ENCODE data around the gene CTAGE9. TPM values are rescaled to one million over a fixed set of nuclear protein-coding genes. Genes with fewer than 3 reads are reported as not detected.

The CTAGE9 gene
- total and polyA plus RNA-seq, 2 of the 8 experiments (the other 6 are each of a cell fraction or from before 2014, with no cell fraction given) = not detected

GRCh38 chr6:131678442-131678841, 32.4 kb downstream of the CTAGE9 start:
- Histone ChIP-seq H2BK20ac (ENCODE audit: low read length) (no peak overlapping the region), H4K91ac (replicated peaks; ENCODE audit: insufficient read length, low read length) (no peak overlapping the region), H3K9me3 (ENCODE audit: insufficient read depth in 2 of 2, low read depth in 1 of 2, low read length in 1 of 2) (no peaks in the 10 kb centered on the region), H3K79me2 (ENCODE audit: control insufficient read depth in 1 of 2, insufficient read depth in 2 of 2, low read length in 2 of 2) (no peaks in the 10 kb centered on the region), H3K36me3 (ENCODE audit: control insufficient read depth in 2 of 4, insufficient read depth in 4 of 4, low read length in 3 of 4) (no peaks in the 10 kb centered on the region), H3K23me2 (ENCODE audit: low read depth, low read length) (no peaks in the 10 kb centered on the region), H3K9ac (replicated peaks in 1 of 4; ENCODE audit: extremely low read depth in 1 of 4, low read depth in 3 of 4, low read length in 3 of 4) (no peak overlapping the region), H3K23ac (ENCODE audit: insufficient read length) (no peak overlapping the region), H2BK15ac (ENCODE audit: low read length) (no peak overlapping the region), H4K20me1 (replicated peaks in 1 of 2; ENCODE audit: control insufficient read depth in 1 of 2, insufficient read depth in 2 of 2, low read length in 2 of 2) (no peaks in the 10 kb centered on the region), H3K79me1 (ENCODE audit: low read depth, low read length) (no peaks in the 10 kb centered on the region), H3K4me1 (replicated peaks in 1 of 4; ENCODE audit: control insufficient read depth in 3 of 4, insufficient read depth in 4 of 4, low read length in 3 of 4) (peaks cover 0 to 6% (median 0%) of the 10 kb centered on the region in 4 experiments; a peak in 1 of 7 replicates), H3K18ac (ENCODE audit: extremely low read depth, low read length) (no peak overlapping the region), H4K5ac (ENCODE audit: insufficient read length, low read depth, low read length) (no peak overlapping the region), H2BK120ac (replicated peaks; ENCODE audit: low read depth, low read length) (no peak overlapping the region), H3K56ac (replicated peaks; ENCODE audit: insufficient read length, low read depth, low read length) (no peak overlapping the region), H3K14ac (ENCODE audit: insufficient read length) (no peak overlapping the region), H3K27ac (ENCODE audit: low read depth, low read length) (no peak overlapping the region), H3K4me2 (ENCODE audit: insufficient read depth in 1 of 2, low read depth in 2 of 2, low read length in 2 of 2) (no peak overlapping the region), H2BK12ac (ENCODE audit: low read depth, low read length) (no peak overlapping the region), H3K27me3 (replicated peaks in 1 of 4; ENCODE audit: control insufficient read depth in 3 of 4, extremely low read depth in 1 of 4, insufficient read depth in 3 of 4, low read length in 3 of 4) (no peaks in the 10 kb centered on the region), H4K8ac (ENCODE audit: extremely low read depth, insufficient read depth, low read length) (no peak overlapping the region), H2AFZ (ENCODE audit: low read length) (no peak overlapping the region), H3K4me3 (ENCODE audit: extremely low read depth in 1 of 4, insufficient read depth in 2 of 4, low read depth in 3 of 4, low read length in 4 of 4) (no peak overlapping the region), H3K4ac (replicated peaks; ENCODE audit: insufficient read length, low read depth, low read length) (no peak overlapping the region), H2BK5ac (ENCODE audit: low read depth, low read length) (no peak overlapping the region), H2AK5ac (ENCODE audit: low read depth, low read length) (no peak overlapping the region)
- WGBS, 2 experiments (ENCODE audit: extremely low coverage in 1 of 2, insufficient coverage in 1 of 2, insufficient read length in 1 of 2, insufficient replicate concordance in 2 of 2, low coverage in 1 of 2, low lambda C conversion rate in 2 of 2, missing lambda C conversion rate in 1 of 2) = 72% methylated on average over 5 of the region's 5 CpGs; no CpG with 5 or more reads in 1 of the 2 experiments
- FAIRE-seq = no peak
- ChIA-PET POLR2A (ENCODE audit: partially characterized antibody) (no interaction called here), CTCF (ENCODE audit: partially characterized antibody) (no interaction called here)
- peak in 1 of 2 experiments; percentile 3 for DNase-seq (ENCODE audit: low read depth in 1 of 2, low spot score in 2 of 2)
- TF ChIP-seq JUND (IDR thresholded peaks at IDR 0.05; ENCODE audit: low read length) (no peak), NANOG (IDR thresholded peaks at IDR 0.05; ENCODE audit: insufficient read depth, low read depth, low read length, poor library complexity, severe bottlenecking) (no peak), SIN3A (conservative IDR thresholded peaks at IDR 0.05 in 1 of 2, IDR thresholded peaks at IDR 0.05 in 1 of 2; ENCODE audit: low read depth in 1 of 2, low read length in 2 of 2) (no peak), SP2 (IDR thresholded peaks at IDR 0.05; ENCODE audit: low read length) (no peak), EP300 (IDR thresholded peaks at IDR 0.05; ENCODE audit: borderline replicate concordance in 1 of 2, low read depth in 2 of 2, low read length in 2 of 2) (no peak), MAX (IDR thresholded peaks at IDR 0.05) (no peak), CTCF (IDR thresholded peaks at IDR 0.05; ENCODE audit: control extremely low read depth in 1 of 3, insufficient read depth in 1 of 3, low read depth in 1 of 3, low read length in 3 of 3) (no peak), CHD2 (IDR thresholded peaks at IDR 0.05; ENCODE audit: low read length) (no peak), CEBPB (IDR thresholded peaks at IDR 0.05; ENCODE audit: low read depth, low read length) (no peak), SP4 (IDR thresholded peaks at IDR 0.05; ENCODE audit: low read length) (no peak), RAD21 (IDR thresholded peaks at IDR 0.05 in 1 of 2, conservative IDR thresholded peaks at IDR 0.05 in 1 of 2; ENCODE audit: low read depth in 2 of 2, low read length in 2 of 2) (no peak)
